Measurements from ENCODE around the gene PAX6.
"Not testable (repeated sequence)": the region's sequence is repeated elsewhere in the genome, so short reads cannot be mapped to it uniquely, and the experiment has no call there.

GRCh38 chr11:31740731-31741368 lies 70.3 kb downstream of the PAX6 start:
- not testable (repeated sequence) for TF ChIP-seq CTCF (optimal IDR thresholded peaks at IDR 0.05 in 1 of 3, IDR thresholded peaks at IDR 0.05 in 1 of 3, conservative IDR thresholded peaks at IDR 0.05 in 1 of 3; ENCODE audit: extremely low read depth in 1 of 3, insufficient read depth in 2 of 3, low read length in 3 of 3); EZH2 (IDR thresholded peaks at IDR 0.05; ENCODE audit: low read length)

Data from keratinocyte (primary cell).